Stimulated activated CD8-positive, alpha-beta memory T cell treated with anti-CD3 and anti-CD28 coated beads, Interleukin-15, amount 100 ng/mL, for 1 hour (primary cell): ENCODE measurements around the gene SLC13A3.
A peak's percentile ranks its signal among the peaks of the same experiment; 100 is the strongest.

Experiments used
- DNase-seq: peaks from one replicate; pipeline ENCODE4 v3.0.0-alpha.2; 2020; ENCODE audit warnings: low read depth

SLC13A3 gene

GRCh38 chr20:46651091-46651962, at the start of gene SLC13A3:
Gene SLC13A3, minus strand, starts transcription at chr20:46651459. Its CDS starts 38 bp downstream, at chr20:46651421.
- no peak for DNase-seq

- no peak for DNase-seq
These were observed 49.8 kb upstream of the SLC13A3 start for GRCh38 chr20:46701057-46701456.

- DNase-seq, result no peak
These were observed 49.2 kb upstream of the SLC13A3 start for GRCh38 chr20:46700481-46700880.

GRCh38 chr20:46699651-46700359, 48.5 kb upstream of the SLC13A3 start:
- no peak for DNase-seq

- DNase-seq, result no peak
These were observed 47.5 kb upstream of the SLC13A3 start for GRCh38 chr20:46698788-46699187.

GRCh38 chr20:46696791-46697279, 45.6 kb upstream of the SLC13A3 start:
- DNase-seq, result no peak

GRCh38 chr20:46695892-46696291, 44.6 kb upstream of the SLC13A3 start:
- DNase-seq, result no peak

- no peak for DNase-seq
These were observed 43.2 kb upstream of the SLC13A3 start for GRCh38 chr20:46694484-46694883.

GRCh38 chr20:46691196-46691595, 39.9 kb upstream of the SLC13A3 start:
- DNase-seq, result no peak

GRCh38 chr20:46690219-46691106, 39.2 kb upstream of the SLC13A3 start:
- no peak for DNase-seq

GRCh38 chr20:46689754-46690085, 38.5 kb upstream of the SLC13A3 start:
- DNase-seq, result no peak

- DNase-seq, result peak; percentile 89
These were observed 38.0 kb upstream of the SLC13A3 start, which contains the start of gene TP53RK for GRCh38 chr20:46689082-46689753. Gene TP53RK, minus strand, starts transcription at chr20:46689444. Its CDS starts 30 bp downstream, at chr20:46689414.

- no peak for DNase-seq
These were observed 37.2 kb upstream of the SLC13A3 start for GRCh38 chr20:46688151-46689081.

GRCh38 chr20:46683939-46684750, 32.9 kb upstream of the SLC13A3 start:
- no peak for DNase-seq

GRCh38 chr20:46683668-46683938, 32.3 kb upstream of the SLC13A3 start:
- no peak for DNase-seq

GRCh38 chr20:46683011-46683667, 31.9 kb upstream of the SLC13A3 start:
- no peak for DNase-seq

GRCh38 chr20:46682063-46682821, 31.0 kb upstream of the SLC13A3 start:
- no peak for DNase-seq
